Tibial nerve (tissue), 4 donors: ENCODE measurements around the gene SYNGAP1. TPM values are rescaled to one million over a fixed set of nuclear protein-coding genes. Genes with fewer than 3 reads are reported as not detected.

Source experiments
- DNase-seq, 2 donors: peaks; one replicate each; pipeline ENCODE4 v3.0.0-alpha.2; 2019; ENCODE audit warnings: low spot score in 2 of 2
- H3K27ac ChIP-seq, 4 donors: fragments of 200-600 bp; sonication (generic) in 3 of 4; one replicate each; pipeline ENCODE4 v1.5.1; 2017 to 2019; ENCODE audit warnings: mild to moderate bottlenecking in 1 of 4
- H3K27me3 ChIP-seq, 2 donors: fragments of 200-600 bp; sonication (generic) in 1 of 2; one replicate each; pipeline versions ENCODE4 v1.5.1 to v1.6.0; 2017 to 2019
- H3K36me3 ChIP-seq, 3 donors: fragments of 200-600 bp; sonication (generic); one replicate each; pipeline ENCODE4 v1.5.1; 2018 to 2019
- H3K4me1 ChIP-seq, 4 donors: fragments of 200-600 bp; sonication (generic) in 3 of 4; one replicate each; pipeline ENCODE4 v1.5.1; 2017 to 2019
- H3K4me3 ChIP-seq, 4 donors: fragments of 200-600 bp; sonication (generic) in 3 of 4; one replicate each; pipeline ENCODE4 v1.5.1; 2017 to 2019; ENCODE audit warnings: mild to moderate bottlenecking in 1 of 4, moderate library complexity in 1 of 4
- H3K9me3 ChIP-seq, 4 donors: fragments of 200-600 bp; sonication (generic) in 3 of 4; one replicate each; pipeline ENCODE4 v1.5.1; 2017 to 2019
- CTCF ChIP-seq, 5 experiments: fragments of 200-600 bp in 3 of 5; fragments of 450-650 bp in 2 of 5; sonication (generic) in 3 of 5; IDR thresholded peaks; one replicate each; pipeline ENCODE4 v1.5.1; 2016 to 2019; ENCODE audit warnings: antibody characterized with exemption in 5 of 5, mild to moderate bottlenecking in 3 of 5, moderate library complexity in 2 of 5
- EP300 ChIP-seq, 2 donors: sonication (generic); formaldehyde crosslinking; IDR thresholded peaks; one replicate each; pipeline ENCODE4 v1.6.1; 2017; ENCODE audit warnings: antibody characterized with exemption in 2 of 2, mild to moderate bottlenecking in 1 of 2
- POLR2A ChIP-seq, 2 donors: fragments of 450-650 bp; IDR thresholded peaks; one replicate each; pipeline ENCODE4 v1.6.1; 2017; ENCODE audit warnings: antibody characterized with exemption in 2 of 2, mild to moderate bottlenecking in 2 of 2, moderate library complexity in 2 of 2
- WGBS, 2 donors: methylation state at CpG; one replicate each; pipeline ENCODE4 v1.1.5; 2018; 5-methylcytosine and 5-hydroxymethylcytosine counted together
- total RNA-seq, 4 donors: library from RNA; depleted of rRNA; stranded (reverse); fragments of >200 nt; gene quantifications; one replicate each; pipeline ENCODE4 v1.1.0, GENCODE V29; 2016

SYNGAP1 gene
- total RNA-seq, 4 donors from 2014 or later: 13.0 to 29.7 (median 19.2) TPM

- peak overlapping the region in 2 of 4 donors; percentile 9 to 37 for H3K27ac ChIP-seq
Measured at GRCh38 chr6:33415831-33416230, 4.0 kb upstream of the SYNGAP1 start.

GRCh38 chr6:33416386-33417127 is 3.3 kb upstream of the SYNGAP1 start:
- no peak for TF ChIP-seq POLR2A (IDR thresholded peaks at IDR 0.05)
- no peak for TF ChIP-seq CTCF (IDR thresholded peaks at IDR 0.05)
- TF ChIP-seq EP300 (IDR thresholded peaks at IDR 0.05): no peak
- no peak for DNase-seq
- WGBS, 2 donors: 43 to 47% methylated on average over 12 of the region's 12 CpGs
- Histone ChIP-seq H3K27me3 (no peaks in the 10 kb centered on the region), H3K4me1 (peaks cover 0 to 79% (median 32%) of the 10 kb centered on the region in 4 donors), H3K27ac (peak overlapping the region in 3 of 4 donors; percentile 92 to 98 (median 97)), H3K9me3 (no peaks in the 10 kb centered on the region), H3K4me3 (peak overlapping the region; percentile 64 to 84 (median 77)), H3K36me3 (peaks cover 0 to 44% (median 16%) of the 10 kb centered on the region in 3 donors)

More at GRCh38 chr6:33415831-33416230, 4.0 kb upstream of the SYNGAP1 start:
- WGBS, 2 donors: 63 to 69% methylated on average over 9 of the region's 9 CpGs
- H3K4me1 ChIP-seq: peaks cover 0 to 80% (median 32%) of the 10 kb centered on the region in 4 donors
- no peak for DNase-seq
- H3K9me3 ChIP-seq: no peaks in the 10 kb centered on the region
- H3K4me3 ChIP-seq: no peak overlapping the region
- peaks cover 0 to 44% (median 16%) of the 10 kb centered on the region in 3 donors for H3K36me3 ChIP-seq
- H3K27me3 ChIP-seq: no peaks in the 10 kb centered on the region
- TF ChIP-seq POLR2A (IDR thresholded peaks at IDR 0.05) (no peak), EP300 (IDR thresholded peaks at IDR 0.05) (no peak), CTCF (IDR thresholded peaks at IDR 0.05) (no peak)

DNA sequence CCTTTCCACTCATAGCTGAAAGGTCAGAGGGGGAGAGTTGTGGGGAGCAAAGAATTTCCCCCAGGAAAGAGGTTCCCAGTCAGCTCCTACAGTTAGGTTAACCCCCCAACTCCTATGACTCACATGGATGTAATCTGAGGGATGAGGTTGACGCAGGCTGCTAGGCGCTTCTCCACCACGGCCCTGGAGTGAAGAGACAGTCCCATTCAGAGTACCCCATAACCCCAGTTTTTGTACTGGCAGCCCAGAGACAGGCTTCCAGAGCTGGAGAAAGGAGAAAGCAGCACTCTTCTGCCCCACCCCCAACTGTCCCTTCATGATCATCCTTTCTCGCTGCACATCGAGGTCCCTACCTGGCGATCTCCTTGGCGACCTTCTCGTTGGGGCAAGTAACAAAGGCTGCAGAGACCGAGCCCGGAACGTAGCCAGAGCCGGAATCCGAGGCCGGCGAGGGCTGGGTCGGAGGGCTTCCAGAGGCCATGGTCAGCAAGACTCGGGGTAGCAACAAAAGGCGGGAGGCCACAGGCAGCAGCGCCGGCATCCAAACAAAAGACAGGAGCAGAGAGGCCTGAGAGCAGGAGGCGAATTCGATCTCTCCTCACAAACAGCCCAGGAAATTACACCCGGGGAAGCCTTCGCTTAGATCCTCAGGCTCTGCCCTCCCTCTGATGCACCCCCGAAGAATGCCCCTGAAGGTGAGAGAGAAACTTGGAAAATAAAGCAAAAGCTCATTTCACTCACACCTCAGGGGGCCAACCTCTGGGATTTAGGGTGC is 2.5 kb upstream of the SYNGAP1 start:
- 1% methylated on average over 22 to 25 of the region's 25 CpGs for WGBS, 2 donors
- Histone ChIP-seq H3K36me3 (peaks cover 0 to 42% (median 16%) of the 10 kb centered on the region in 3 donors), H3K27me3 (no peaks in the 10 kb centered on the region), H3K4me3 (peak overlapping the region; percentile 64 to 84 (median 77)), H3K27ac (peak overlapping the region; percentile 92 to 98 (median 97)), H3K4me1 (peaks cover 0 to 71% (median 25%) of the 10 kb centered on the region in 4 donors), H3K9me3 (no peaks in the 10 kb centered on the region)
- TF ChIP-seq EP300 (IDR thresholded peaks at IDR 0.05) (no peak), POLR2A (IDR thresholded peaks at IDR 0.05) (no peak), CTCF (IDR thresholded peaks at IDR 0.05) (no peak)
- DNase-seq: no peak

GRCh38 chr6:33417903-33418689 is 1.8 kb upstream of the SYNGAP1 start, which contains the start of gene CUTA:
Gene CUTA, minus strand, starts transcription at chr6:33418107. Its CDS starts 107 bp downstream, at chr6:33418000.
- WGBS, 2 donors: 1 to 2% methylated on average over 39 to 47 of the region's 51 CpGs
- H3K27ac ChIP-seq: peak within 1 kb of the TSS; percentile 97 to 98 (median 97)
- peaks cover 0 to 64% (median 23%) of the 10 kb centered on the region in 4 donors for H3K4me1 ChIP-seq
- no peaks in the 10 kb centered on the region for H3K9me3 ChIP-seq
- peak; percentile 96 to 98 for DNase-seq
- TF ChIP-seq CTCF (IDR thresholded peaks at IDR 0.05): peak; percentile 34 to 78 (median 54)
- TF ChIP-seq POLR2A (IDR thresholded peaks at IDR 0.05): peak; percentile 76 to 89
- TF ChIP-seq EP300 (IDR thresholded peaks at IDR 0.05): peak; percentile 97 to 98
- H3K27me3 ChIP-seq: no peaks in the 10 kb centered on the region
- peaks cover 0 to 34% (median 10%) of the 10 kb centered on the region in 3 donors for H3K36me3 ChIP-seq
- H3K4me3 ChIP-seq: peak within 1 kb of the TSS; percentile 64 to 84 (median 77)
